ENCODE measurements around the gene CNBP. TPM values are rescaled to one million over a fixed set of nuclear protein-coding genes. Genes with fewer than 3 reads are reported as not detected.

The CNBP gene
- total RNA-seq, 4 donors from 2014 or later = 369 to 489 (median 433) TPM

DNA sequence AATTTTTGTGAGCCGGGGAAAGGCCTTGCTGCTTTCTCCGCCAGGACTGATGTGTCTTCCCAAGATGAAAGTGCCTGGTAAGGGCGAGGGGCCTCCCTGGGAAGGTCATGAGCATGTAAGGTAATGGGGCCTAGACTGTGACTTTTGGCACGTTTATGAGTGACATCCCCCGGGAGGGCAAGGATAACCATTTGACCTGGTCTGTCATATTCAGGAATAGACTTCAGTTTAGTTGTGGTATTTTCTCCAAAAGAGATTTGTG lies 631 bp upstream of the CNBP start:
- DNase-seq (ENCODE audit: low spot score) (no peak), ATAC-seq (ENCODE audit: low FRiP score) (peak; percentile 16)
- TF ChIP-seq, protein P1, sequence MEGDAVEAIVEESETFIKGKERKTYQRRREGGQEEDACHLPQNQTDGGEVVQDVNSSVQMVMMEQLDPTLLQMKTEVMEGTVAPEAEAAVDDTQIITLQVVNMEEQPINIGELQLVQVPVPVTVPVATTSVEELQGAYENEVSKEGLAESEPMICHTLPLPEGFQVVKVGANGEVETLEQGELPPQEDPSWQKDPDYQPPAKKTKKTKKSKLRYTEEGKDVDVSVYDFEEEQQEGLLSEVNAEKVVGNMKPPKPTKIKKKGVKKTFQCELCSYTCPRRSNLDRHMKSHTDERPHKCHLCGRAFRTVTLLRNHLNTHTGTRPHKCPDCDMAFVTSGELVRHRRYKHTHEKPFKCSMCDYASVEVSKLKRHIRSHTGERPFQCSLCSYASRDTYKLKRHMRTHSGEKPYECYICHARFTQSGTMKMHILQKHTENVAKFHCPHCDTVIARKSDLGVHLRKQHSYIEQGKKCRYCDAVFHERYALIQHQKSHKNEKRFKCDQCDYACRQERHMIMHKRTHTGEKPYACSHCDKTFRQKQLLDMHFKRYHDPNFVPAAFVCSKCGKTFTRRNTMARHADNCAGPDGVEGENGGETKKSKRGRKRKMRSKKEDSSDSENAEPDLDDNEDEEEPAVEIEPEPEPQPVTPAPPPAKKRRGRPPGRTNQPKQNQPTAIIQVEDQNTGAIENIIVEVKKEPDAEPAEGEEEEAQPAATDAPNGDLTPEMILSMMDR (IDR thresholded peaks at IDR 0.05) = no peak

DNA sequence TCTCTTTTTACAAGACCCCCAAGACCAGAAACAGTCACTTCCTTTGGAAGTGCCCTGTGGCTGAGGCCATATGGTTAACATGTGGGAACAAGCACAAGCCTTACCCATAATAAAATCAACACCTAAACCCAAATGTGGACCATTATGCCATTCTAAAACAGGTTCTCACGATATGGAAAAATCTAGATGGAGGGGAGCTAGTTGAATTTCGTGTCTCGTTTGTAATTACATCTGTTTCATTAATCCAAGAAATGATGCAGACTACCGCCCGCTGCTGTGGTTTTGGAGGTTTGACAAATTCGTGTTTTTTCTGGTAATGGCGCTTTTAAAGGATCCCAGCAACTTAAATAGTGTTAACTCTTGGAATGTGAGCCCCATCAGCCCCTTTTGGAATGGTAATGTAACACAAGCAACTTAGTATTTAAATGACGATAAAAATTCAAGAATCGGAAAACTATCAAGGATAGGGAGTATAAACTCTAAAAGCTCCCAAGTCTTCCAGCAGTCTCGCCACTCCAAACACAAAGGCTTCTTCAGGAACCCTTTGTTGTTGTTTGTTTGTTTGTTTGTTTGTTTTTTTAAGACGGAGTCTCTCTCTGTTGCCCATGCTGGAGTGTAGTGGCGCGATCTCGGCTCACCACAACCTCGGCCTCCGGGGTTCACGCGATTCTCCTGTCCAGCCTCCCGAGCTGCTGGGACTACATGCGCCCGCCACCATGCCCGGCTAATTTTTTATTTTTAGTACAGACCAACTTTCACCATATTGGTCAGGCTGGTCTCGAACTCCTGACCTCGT lies 1.1 kb downstream of the CNBP start:
- ATAC-seq (ENCODE audit: low FRiP score) (no peak), DNase-seq (ENCODE audit: low spot score) (no peak)
- TF ChIP-seq, protein P1 (IDR thresholded peaks at IDR 0.05) = no peak

DNA sequence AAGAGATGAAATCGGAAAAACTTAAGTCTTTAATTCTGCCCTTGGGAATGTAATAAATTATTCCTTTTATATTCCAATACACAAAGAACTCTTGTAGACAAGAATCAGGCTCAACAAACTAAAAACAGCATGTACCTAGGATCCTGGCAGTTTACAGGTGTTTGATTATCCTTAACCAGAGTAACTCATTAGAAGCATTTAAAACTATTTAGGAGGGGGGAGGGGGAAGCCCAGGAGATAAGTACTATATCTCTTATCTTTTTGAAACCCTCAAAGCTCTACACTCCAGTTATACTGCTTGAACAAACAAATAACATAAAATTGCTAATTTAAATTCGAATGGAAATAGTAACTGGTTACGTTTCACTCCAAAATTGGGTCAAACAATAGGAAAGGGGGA lies 1.9 kb downstream of the CNBP start:
- TF ChIP-seq, protein P1 (IDR thresholded peaks at IDR 0.05) = no peak
- DNase-seq (ENCODE audit: low spot score) = no peak
- ATAC-seq (ENCODE audit: low FRiP score) = no peak

DNA sequence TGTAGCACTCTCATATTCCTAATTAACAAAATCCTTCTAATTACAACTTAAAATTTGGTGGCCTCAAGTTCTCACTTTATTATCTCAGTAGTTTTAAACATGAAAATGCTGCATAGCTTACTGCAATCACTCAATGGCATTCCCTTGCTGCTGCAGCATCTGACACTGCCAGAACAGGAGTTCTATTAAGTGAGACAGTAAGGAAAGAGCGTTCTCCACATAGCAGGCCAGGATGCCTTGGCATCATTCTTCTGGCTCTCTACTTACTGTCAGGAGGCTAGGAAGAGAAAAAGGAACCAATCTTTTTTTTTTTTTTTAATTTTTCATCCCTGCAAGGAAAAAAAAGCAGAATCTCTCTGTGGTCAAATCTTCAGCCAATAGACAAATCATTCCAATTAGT lies 3.2 kb downstream of the CNBP start:
- ATAC-seq (ENCODE audit: low FRiP score) (no peak), DNase-seq (ENCODE audit: low spot score) (no peak)
- TF ChIP-seq, protein P1 (IDR thresholded peaks at IDR 0.05) = no peak

DNA sequence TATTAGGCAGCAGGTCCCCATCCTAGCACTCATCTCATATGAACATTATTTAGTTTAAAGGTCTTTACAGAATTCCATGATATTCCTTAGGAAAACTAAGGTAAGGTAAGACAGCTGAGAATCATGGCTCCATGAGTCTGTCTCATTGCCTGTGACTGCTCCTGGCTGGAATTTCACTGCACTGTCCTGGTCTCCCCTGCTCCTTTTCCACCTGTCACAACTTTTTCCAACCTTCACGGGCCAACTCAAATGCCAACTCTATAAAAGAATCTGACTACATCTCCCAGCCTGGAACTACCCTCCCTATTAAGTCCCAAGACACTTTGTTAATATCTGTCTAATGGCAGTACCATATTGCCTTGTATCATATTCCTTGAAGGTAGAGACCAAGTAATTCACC lies 7.6 kb downstream of the CNBP start:
- ATAC-seq (ENCODE audit: low FRiP score) = no peak
- no peak for DNase-seq (ENCODE audit: low spot score)
- TF ChIP-seq, protein P1 (IDR thresholded peaks at IDR 0.05) = no peak

DNA sequence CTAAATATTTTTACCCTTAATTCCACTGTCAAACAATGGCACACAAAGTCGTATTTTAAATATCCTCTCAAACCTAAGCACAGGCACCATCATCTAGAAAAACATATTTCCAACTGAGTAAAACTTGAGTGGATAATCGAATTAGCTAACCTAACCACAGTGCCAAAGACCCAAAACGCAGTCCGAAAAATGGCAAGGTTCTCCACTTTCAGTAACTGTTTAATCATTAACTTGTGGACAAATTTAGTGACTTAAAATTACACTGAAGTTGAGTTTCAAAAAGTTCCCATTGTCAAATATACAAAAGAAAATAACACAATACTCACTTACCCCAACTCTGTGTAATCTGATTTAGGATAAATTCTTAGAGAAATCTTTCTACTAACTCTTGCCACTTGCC lies 10.0 kb downstream of the CNBP start:
- ATAC-seq (ENCODE audit: low FRiP score) (no peak), DNase-seq (ENCODE audit: low spot score) (no peak)
- TF ChIP-seq, protein P1 (IDR thresholded peaks at IDR 0.05) = no peak

DNA sequence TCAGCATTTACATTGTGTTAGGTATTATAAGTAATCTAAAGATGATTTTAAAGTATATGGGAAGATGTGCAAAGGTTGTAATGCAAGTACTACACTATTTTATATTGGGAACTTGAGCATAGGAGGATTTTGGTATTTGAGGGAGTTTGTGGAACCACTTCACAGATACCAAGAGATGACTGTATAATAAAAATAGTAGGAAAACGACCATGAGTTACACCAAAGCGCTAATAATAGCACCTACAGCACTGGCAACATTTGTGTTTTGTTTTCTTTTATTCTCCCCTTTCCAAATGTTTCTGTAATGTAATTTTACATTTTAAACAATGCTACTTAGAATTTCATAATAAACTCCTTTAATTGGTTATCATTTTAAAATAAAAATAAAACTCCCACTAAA lies 10.5 kb downstream of the CNBP start:
- DNase-seq (ENCODE audit: low spot score) (no peak), ATAC-seq (ENCODE audit: low FRiP score) (no peak)
- TF ChIP-seq, protein P1 (IDR thresholded peaks at IDR 0.05) = no peak

All from omental fat pad (tissue), 4 donors.